Thyroid gland (tissue), 4 donors: ENCODE data around the gene ABCC1. TPM values are rescaled to one million over a fixed set of nuclear protein-coding genes. Genes with fewer than 3 reads are reported as not detected.
"Not testable (repeated sequence)": the region's sequence is repeated elsewhere in the genome, so short reads cannot be mapped to it uniquely, and the experiment has no call there.

Experiments used
- DNase-seq, 2 donors: peaks; one replicate each; pipeline ENCODE4 v3.0.0-alpha.2; 2019
- H3K27ac ChIP-seq, 3 donors: fragments of 200-600 bp; sonication (generic); 1 replicate in 2 of 3; 2 replicates in 1 of 3; pipeline ENCODE4 v1.5.1; 2016 to 2019; ENCODE audit warnings: mild to moderate bottlenecking in 1 of 3, moderate library complexity in 1 of 3
- H3K27me3 ChIP-seq: fragments of 200-600 bp; sonication (generic); one replicate; pipeline ENCODE4 v1.5.1; 2019
- H3K36me3 ChIP-seq, 2 donors: fragments of 200-600 bp; sonication (generic); one replicate each; pipeline ENCODE4 v1.5.1; 2016 to 2019
- H3K4me1 ChIP-seq, 2 donors: fragments of 200-600 bp; sonication (generic); one replicate each; pipeline ENCODE4 v1.5.1; 2017 to 2019
- H3K4me3 ChIP-seq, 3 donors: fragments of 200-600 bp; sonication (generic); replicated peaks in 1 of 3; 1 replicate in 2 of 3; 2 replicates in 1 of 3; pipeline ENCODE4 v1.5.1; 2016; ENCODE audit warnings: mild to moderate bottlenecking in 1 of 3
- H3K9me3 ChIP-seq: fragments of 200-600 bp; sonication (generic); one replicate; pipeline ENCODE4 v1.5.1; 2017
- CTCF ChIP-seq, 6 experiments: fragments of 200-600 bp in 3 of 6; fragments of 450-650 bp in 3 of 6; sonication (generic) in 3 of 6; IDR thresholded peaks; one replicate each; pipeline ENCODE4 v1.5.1; 2016 to 2019; ENCODE audit warnings: antibody characterized with exemption in 6 of 6, mild to moderate bottlenecking in 2 of 6, inconsistent platforms in 1 of 6, moderate library complexity in 1 of 6
- POLR2A ChIP-seq, 2 donors: fragments of 450-650 bp; IDR thresholded peaks; one replicate each; pipeline ENCODE4 v1.6.1; 2017; ENCODE audit warnings: antibody characterized with exemption in 2 of 2, mild to moderate bottlenecking in 2 of 2, moderate library complexity in 1 of 2
- WGBS, 2 donors: methylation state at CpG; one replicate each; pipeline ENCODE4 v1.1.5; 2017; 5-methylcytosine and 5-hydroxymethylcytosine counted together
- intact Hi-C: fragments of 100-400 bp; cut with DNase I; formaldehyde crosslinking; loops from one replicate; pipeline ENCODE4 v1.15.1; 2023
- total RNA-seq, 4 donors: library from RNA; depleted of rRNA; stranded (reverse); fragments of >200 nt; gene quantifications; one replicate each; pipeline ENCODE4 v1.2.3, GENCODE V29; 2016

The ABCC1 gene
- total RNA-seq, 4 donors from 2014 or later, result 42.7 to 76.7 (median 70.1) TPM

GRCh38 chr16:16172991-16173390, 223.6 kb downstream of the ABCC1 start:
- Histone ChIP-seq H3K4me3 (no peak overlapping the region), H3K27me3 (no peaks in the 10 kb centered on the region), H3K4me1 (no peaks in the 10 kb centered on the region), H3K9me3 (no peaks in the 10 kb centered on the region), H3K27ac (no peak overlapping the region), H3K36me3 (no peaks in the 10 kb centered on the region)
- intact Hi-C loops, result no loop called here
- TF ChIP-seq CTCF (IDR thresholded peaks at IDR 0.05) (no peak), POLR2A (IDR thresholded peaks at IDR 0.05) (no peak)
- no peak for DNase-seq
- WGBS, 2 donors, result 91 to 93% methylated on average over 4 of the region's 4 CpGs

- Histone ChIP-seq H3K4me3 (no peak overlapping the region), H3K27ac (no peak overlapping the region), H3K27me3 (no peaks in the 10 kb centered on the region), H3K36me3 (no peaks in the 10 kb centered on the region), H3K9me3 (no peaks in the 10 kb centered on the region), H3K4me1 (no peaks in the 10 kb centered on the region)
- DNase-seq, result no peak
- intact Hi-C loops, result no loop called here
- 40 to 89% methylated on average over 2 of the region's 5 CpGs for WGBS, 2 donors
- TF ChIP-seq CTCF (IDR thresholded peaks at IDR 0.05) (no peak), POLR2A (IDR thresholded peaks at IDR 0.05) (no peak)
Measured at GRCh38 chr16:16175296-16175695, 225.9 kb downstream of the ABCC1 start.

- no peak overlapping the region for H3K27ac ChIP-seq
- TF ChIP-seq POLR2A (IDR thresholded peaks at IDR 0.05), result no peak
- no peak for TF ChIP-seq CTCF (IDR thresholded peaks at IDR 0.05)
Measured at GRCh38 chr16:16176328-16176727, 226.9 kb downstream of the ABCC1 start.

GRCh38 chr16:16178455-16179162, 229.2 kb downstream of the ABCC1 start:
- Histone ChIP-seq H3K4me3 (no peak overlapping the region), H3K4me1 (no peaks in the 10 kb centered on the region), H3K36me3 (no peaks in the 10 kb centered on the region), H3K27ac (no peak overlapping the region), H3K9me3 (no peaks in the 10 kb centered on the region), H3K27me3 (no peaks in the 10 kb centered on the region)
- no peak for DNase-seq
- intact Hi-C loops, result no loop called here
- TF ChIP-seq POLR2A (IDR thresholded peaks at IDR 0.05) (no peak), CTCF (IDR thresholded peaks at IDR 0.05) (no peak)
- 93 to 96% methylated on average over 5 to 6 of the region's 7 CpGs for WGBS, 2 donors

More at GRCh38 chr16:16176328-16176727, 226.9 kb downstream of the ABCC1 start:
- Histone ChIP-seq H3K27me3 (no peaks in the 10 kb centered on the region), H3K4me3 (no peak overlapping the region), H3K4me1 (no peaks in the 10 kb centered on the region), H3K36me3 (no peaks in the 10 kb centered on the region), H3K9me3 (no peaks in the 10 kb centered on the region)
- intact Hi-C loops, result no loop called here
- DNase-seq, result no peak

- H3K4me1 ChIP-seq, H3K27me3 ChIP-seq, H3K36me3 ChIP-seq, intact Hi-C loops, H3K4me3 ChIP-seq, H3K27ac ChIP-seq, H3K9me3 ChIP-seq: not testable (repeated sequence)
- 66 to 73% methylated on average over 3 of the region's 3 CpGs for WGBS, 2 donors
- DNase-seq, result peak in 1 of 2 donors; percentile 20
Measured at GRCh38 chr16:16181748-16182147, 232.3 kb downstream of the ABCC1 start.
